ENCODE data around the gene TFPI2. TPM values are rescaled to one million over a fixed set of nuclear protein-coding genes. Genes with fewer than 3 reads are reported as not detected.

Gene TFPI2
- total and polyA plus RNA-seq, 5 donors, result 1.6 to 6.5 (median 3.9) TPM

GRCh38 chr7:93856323-93856722, 34.2 kb downstream of the TFPI2 start:
- H3K27me3 ChIP-seq (ENCODE audit: control insufficient read depth, insufficient read depth), result no peaks in the 10 kb centered on the region
- H3K4me3 ChIP-seq (ENCODE audit: low read length), result no peak overlapping the region
- intact Hi-C loops (cut with DNase I), result no loop called here
- no peaks in the 10 kb centered on the region for H3K9me3 ChIP-seq (ENCODE audit: control insufficient read depth, low read length)
- DNase-seq, result no peak
- H3K4me1 ChIP-seq (ENCODE audit: control insufficient read depth, insufficient read depth, low read length), result no peaks in the 10 kb centered on the region
- ATAC-seq, result no peak
- H3K27ac ChIP-seq (ENCODE audit: low read length), result no peak overlapping the region

- WGBS, result 92% methylated on average over 1 of the region's 1 CpG
- H3K4me3 ChIP-seq (ENCODE audit: low read length), result no peak overlapping the region
- ATAC-seq (no peak), DNase-seq (no peak)
- no peaks in the 10 kb centered on the region for H3K27me3 ChIP-seq (ENCODE audit: control insufficient read depth, insufficient read depth)
- no peak overlapping the region for H3K27ac ChIP-seq (ENCODE audit: low read length)
- H3K4me1 ChIP-seq (ENCODE audit: control insufficient read depth, insufficient read depth, low read length), result no peaks in the 10 kb centered on the region
- H3K9me3 ChIP-seq (ENCODE audit: control insufficient read depth, low read length), result no peaks in the 10 kb centered on the region
- intact Hi-C loops (cut with DNase I), result no loop called here
Observed at GRCh38 chr7:93855797-93856196, 34.8 kb downstream of the TFPI2 start.

GRCh38 chr7:93854480-93854879, 36.1 kb downstream of the TFPI2 start:
- no peak overlapping the region for H3K27ac ChIP-seq (ENCODE audit: low read length)
- no peaks in the 10 kb centered on the region for H3K4me1 ChIP-seq (ENCODE audit: control insufficient read depth, insufficient read depth, low read length)
- ATAC-seq (no peak), DNase-seq (no peak)
- H3K4me3 ChIP-seq (ENCODE audit: low read length), result no peak overlapping the region
- WGBS, result 94% methylated on average over 1 of the region's 1 CpG
- H3K9me3 ChIP-seq (ENCODE audit: control insufficient read depth, low read length), result no peaks in the 10 kb centered on the region
- H3K27me3 ChIP-seq (ENCODE audit: control insufficient read depth, insufficient read depth), result no peaks in the 10 kb centered on the region
- intact Hi-C loops (cut with DNase I), result no loop called here

- 96% methylated on average over 2 of the region's 2 CpGs for WGBS
- Histone ChIP-seq H3K27ac (ENCODE audit: low read length) (no peak overlapping the region), H3K9me3 (ENCODE audit: control insufficient read depth, low read length) (no peaks in the 10 kb centered on the region), H3K4me3 (ENCODE audit: low read length) (no peak overlapping the region), H3K27me3 (ENCODE audit: control insufficient read depth, insufficient read depth) (no peaks in the 10 kb centered on the region), H3K4me1 (ENCODE audit: control insufficient read depth, insufficient read depth, low read length) (no peaks in the 10 kb centered on the region)
- no peak for ATAC-seq
- intact Hi-C loops (cut with DNase I), result no loop called here
- DNase-seq, result no peak
Observed at GRCh38 chr7:93851536-93851935, 39.0 kb downstream of the TFPI2 start.

- peaks cover 2% of the 10 kb centered on the region for H3K4me1 ChIP-seq (ENCODE audit: control insufficient read depth, insufficient read depth, low read length)
- ATAC-seq, result no peak
- H3K9me3 ChIP-seq (ENCODE audit: control insufficient read depth, low read length), result no peaks in the 10 kb centered on the region
- 54% methylated on average over 1 of the region's 1 CpG for WGBS
- no peak overlapping the region for H3K27ac ChIP-seq (ENCODE audit: low read length)
- no peaks in the 10 kb centered on the region for H3K27me3 ChIP-seq (ENCODE audit: control insufficient read depth, insufficient read depth)
- DNase-seq, result no peak
- intact Hi-C loops (cut with DNase I), result no loop called here
- no peak overlapping the region for H3K4me3 ChIP-seq (ENCODE audit: low read length)
Observed at GRCh38 chr7:93843260-93843659, 47.3 kb downstream of the TFPI2 start.

- Histone ChIP-seq H3K4me1 (ENCODE audit: control insufficient read depth, insufficient read depth, low read length) (peaks cover 2% of the 10 kb centered on the region), H3K4me3 (ENCODE audit: low read length) (no peak overlapping the region), H3K9me3 (ENCODE audit: control insufficient read depth, low read length) (no peaks in the 10 kb centered on the region), H3K27ac (ENCODE audit: low read length) (no peak overlapping the region), H3K27me3 (ENCODE audit: control insufficient read depth, insufficient read depth) (no peaks in the 10 kb centered on the region)
- DNase-seq, result no peak
- intact Hi-C loops (cut with DNase I), result no loop called here
- WGBS, result 30% methylated on average over 1 of the region's 1 CpG
- ATAC-seq, result no peak
Observed at GRCh38 chr7:93838966-93839365, 51.6 kb downstream of the TFPI2 start.

GRCh38 chr7:93837245-93837644, 53.3 kb downstream of the TFPI2 start:
- Histone ChIP-seq H3K9me3 (ENCODE audit: control insufficient read depth, low read length) (no peaks in the 10 kb centered on the region), H3K27me3 (ENCODE audit: control insufficient read depth, insufficient read depth) (no peaks in the 10 kb centered on the region), H3K4me1 (ENCODE audit: control insufficient read depth, insufficient read depth, low read length) (peaks cover 2% of the 10 kb centered on the region), H3K27ac (ENCODE audit: low read length) (no peak overlapping the region), H3K4me3 (ENCODE audit: low read length) (no peak overlapping the region)
- ATAC-seq (no peak), DNase-seq (no peak)
- 87% methylated on average over 3 of the region's 3 CpGs for WGBS
- intact Hi-C loops (cut with DNase I), result no loop called here

GRCh38 chr7:93836116-93836515, 54.4 kb downstream of the TFPI2 start:
- DNase-seq (no peak), ATAC-seq (no peak)
- no peak overlapping the region for H3K27ac ChIP-seq (ENCODE audit: low read length)
- no peak overlapping the region for H3K4me3 ChIP-seq (ENCODE audit: low read length)
- H3K9me3 ChIP-seq (ENCODE audit: control insufficient read depth, low read length), result no peaks in the 10 kb centered on the region
- 33% methylated on average over 4 of the region's 4 CpGs for WGBS
- H3K27me3 ChIP-seq (ENCODE audit: control insufficient read depth, insufficient read depth), result no peaks in the 10 kb centered on the region
- peaks cover 2% of the 10 kb centered on the region for H3K4me1 ChIP-seq (ENCODE audit: control insufficient read depth, insufficient read depth, low read length)
- intact Hi-C loops (cut with DNase I), result no loop called here

- WGBS, result 49% methylated on average over 1 of the region's 1 CpG
- H3K27ac ChIP-seq (ENCODE audit: low read length), result no peak overlapping the region
- peaks cover 2% of the 10 kb centered on the region for H3K4me1 ChIP-seq (ENCODE audit: control insufficient read depth, insufficient read depth, low read length)
- H3K4me3 ChIP-seq (ENCODE audit: low read length), result no peak overlapping the region
- intact Hi-C loops (cut with DNase I), result no loop called here
- DNase-seq (no peak), ATAC-seq (no peak)
- no peaks in the 10 kb centered on the region for H3K27me3 ChIP-seq (ENCODE audit: control insufficient read depth, insufficient read depth)
- no peaks in the 10 kb centered on the region for H3K9me3 ChIP-seq (ENCODE audit: control insufficient read depth, low read length)
Observed at GRCh38 chr7:93835702-93836101, 54.9 kb downstream of the TFPI2 start.

Other genes starting within 250 kb of the TFPI2 start
- gene GNGT1, start 15.8 kb upstream of the TFPI2 start, total RNA-seq, result not detected
- not detected for gene GNGT1, start 15.8 kb upstream of the TFPI2 start, polyA plus RNA-seq
- 10 to 100 TPM; 12.1 to 17.6 (median 15.5) TPM for gene GNG11, start 31.0 kb upstream of the TFPI2 start, total RNA-seq
- gene GNG11, start 31.0 kb upstream of the TFPI2 start, polyA plus RNA-seq, result 43.8 TPM
- 10 to 100 TPM; 13.5 to 17.9 (median 15.8) TPM for gene BET1, start 113.6 kb upstream of the TFPI2 start, total RNA-seq
- 19.1 TPM for gene BET1, start 113.6 kb upstream of the TFPI2 start, polyA plus RNA-seq

All from right cardiac atrium (tissue), 5 donors.